ENCODE results near the gene TMCO5A. TPM values are rescaled to one million over a fixed set of nuclear protein-coding genes. Genes with fewer than 3 reads are reported as not detected.

Gene TMCO5A
- total RNA-seq (2021) (not detected in 2 replicates), Bru-seq, nascent RNA (not detected), BruChase-seq, experiment 1, labeled RNA remaining after a 2-hour chase (not detected), BruChase-seq, experiment 2, labeled RNA remaining after a 6-hour chase (not detected)
- long read RNA-seq, result 0 reads

- POLR2A ChIA-PET (ENCODE audit: low non-redundant PET), result no interaction called here
- peaks cover 4% of the 10 kb centered on the region for H3K27me3 ChIP-seq (replicated peaks; ENCODE audit: insufficient read depth, low read depth, low read length, poor library complexity)
- DNase-seq (ENCODE audit: low spot score), result no peak
- CTCF ChIA-PET, result no interaction called here
- H3K9me3 ChIP-seq (ENCODE audit: low read depth, low read length, poor library complexity, severe bottlenecking), result no peaks in the 10 kb centered on the region
- H3K27ac ChIP-seq (ENCODE audit: low read depth, low read length, poor library complexity, severe bottlenecking), result no peak within 1 kb of the TSS
- BruUV-seq (replicated peaks), result no TSS peak
- no peaks in the 10 kb centered on the region for H3K36me3 ChIP-seq (ENCODE audit: insufficient read depth, low read length, poor library complexity, severe bottlenecking)
- no peaks in the 10 kb centered on the region for H3K4me1 ChIP-seq (ENCODE audit: insufficient read depth, low read length, poor library complexity, severe bottlenecking)
- intact Hi-C loops (cut with micrococcal nuclease; ENCODE audit: unreplicated experiment), result no loop called here
- no peak for TF ChIP-seq CTCF (conservative IDR thresholded peaks at IDR 0.05; ENCODE audit: low read depth, low read length)
- TF ChIP-seq EZH2 (IDR thresholded peaks at IDR 0.05; ENCODE audit: borderline replicate concordance, low read depth, low read length, poor library complexity, severe bottlenecking), result no peak
- no peak within 1 kb of the TSS for H3K4me3 ChIP-seq (ENCODE audit: low read depth, low read length, poor library complexity, severe bottlenecking)
Measured at GRCh38 chr15:37934340-37934739, at the start of gene TMCO5A. TSS of gene TMCO5A (plus strand) at chr15:37934640. CDS start at chr15:37936324, 1,684 bp downstream.

- ChIA-PET CTCF (no interaction called here), POLR2A (ENCODE audit: low non-redundant PET) (no interaction called here)
- H3K4me3 ChIP-seq (ENCODE audit: low read depth, low read length, poor library complexity, severe bottlenecking), result no peak overlapping the region
- intact Hi-C loops (cut with micrococcal nuclease; ENCODE audit: unreplicated experiment), result loop anchor here (10.0 kb wide), 2 partner anchors 591 to 751 kb away; no protein-coding TSS in a partner anchor
- H3K27me3 ChIP-seq (replicated peaks; ENCODE audit: insufficient read depth, low read depth, low read length, poor library complexity), result no peaks in the 10 kb centered on the region
- no peak for DNase-seq (ENCODE audit: low spot score)
- TF ChIP-seq EZH2 (IDR thresholded peaks at IDR 0.05; ENCODE audit: borderline replicate concordance, low read depth, low read length, poor library complexity, severe bottlenecking) (no peak), CTCF (conservative IDR thresholded peaks at IDR 0.05; ENCODE audit: low read depth, low read length) (no peak)
- no peaks in the 10 kb centered on the region for H3K9me3 ChIP-seq (ENCODE audit: low read depth, low read length, poor library complexity, severe bottlenecking)
- no TSS peak for BruUV-seq (replicated peaks)
- H3K36me3 ChIP-seq (ENCODE audit: insufficient read depth, low read length, poor library complexity, severe bottlenecking), result no peaks in the 10 kb centered on the region
- H3K4me1 ChIP-seq (ENCODE audit: insufficient read depth, low read length, poor library complexity, severe bottlenecking), result no peaks in the 10 kb centered on the region
- no peak overlapping the region for H3K27ac ChIP-seq (ENCODE audit: low read depth, low read length, poor library complexity, severe bottlenecking)
Measured at GRCh38 chr15:37885651-37886050, 48.8 kb upstream of the TMCO5A start.

- intact Hi-C loops (cut with micrococcal nuclease; ENCODE audit: unreplicated experiment), result loop anchor here (10.0 kb wide), 2 partner anchors 594 to 754 kb away; no protein-coding TSS in a partner anchor
- BruUV-seq (replicated peaks), result no TSS peak
- CTCF ChIA-PET, result no interaction called here
Measured at GRCh38 chr15:37888356-37888755, 46.1 kb upstream of the TMCO5A start.

More at GRCh38 chr15:37888356-37888755, 46.1 kb upstream of the TMCO5A start:
- Histone ChIP-seq H3K4me3 (ENCODE audit: low read depth, low read length, poor library complexity, severe bottlenecking) (no peak overlapping the region), H3K27ac (ENCODE audit: low read depth, low read length, poor library complexity, severe bottlenecking) (no peak overlapping the region), H3K4me1 (ENCODE audit: insufficient read depth, low read length, poor library complexity, severe bottlenecking) (no peaks in the 10 kb centered on the region), H3K36me3 (ENCODE audit: insufficient read depth, low read length, poor library complexity, severe bottlenecking) (no peaks in the 10 kb centered on the region), H3K9me3 (ENCODE audit: low read depth, low read length, poor library complexity, severe bottlenecking) (no peaks in the 10 kb centered on the region), H3K27me3 (replicated peaks; ENCODE audit: insufficient read depth, low read depth, low read length, poor library complexity) (no peaks in the 10 kb centered on the region)
- no peak for DNase-seq (ENCODE audit: low spot score)
- TF ChIP-seq EZH2 (IDR thresholded peaks at IDR 0.05; ENCODE audit: borderline replicate concordance, low read depth, low read length, poor library complexity, severe bottlenecking) (no peak), CTCF (conservative IDR thresholded peaks at IDR 0.05; ENCODE audit: low read depth, low read length) (no peak)
- POLR2A ChIA-PET (ENCODE audit: low non-redundant PET), result no interaction called here
